ENCODE results near the gene PIK3R1. TPM values are rescaled to one million over a fixed set of nuclear protein-coding genes. Genes with fewer than 3 reads are reported as not detected.

Gene PIK3R1
- total and polyA plus RNA-seq, 2 of the 4 experiments (the other 2 are of a cell fraction): 2.4 to 9.3 TPM

DNA sequence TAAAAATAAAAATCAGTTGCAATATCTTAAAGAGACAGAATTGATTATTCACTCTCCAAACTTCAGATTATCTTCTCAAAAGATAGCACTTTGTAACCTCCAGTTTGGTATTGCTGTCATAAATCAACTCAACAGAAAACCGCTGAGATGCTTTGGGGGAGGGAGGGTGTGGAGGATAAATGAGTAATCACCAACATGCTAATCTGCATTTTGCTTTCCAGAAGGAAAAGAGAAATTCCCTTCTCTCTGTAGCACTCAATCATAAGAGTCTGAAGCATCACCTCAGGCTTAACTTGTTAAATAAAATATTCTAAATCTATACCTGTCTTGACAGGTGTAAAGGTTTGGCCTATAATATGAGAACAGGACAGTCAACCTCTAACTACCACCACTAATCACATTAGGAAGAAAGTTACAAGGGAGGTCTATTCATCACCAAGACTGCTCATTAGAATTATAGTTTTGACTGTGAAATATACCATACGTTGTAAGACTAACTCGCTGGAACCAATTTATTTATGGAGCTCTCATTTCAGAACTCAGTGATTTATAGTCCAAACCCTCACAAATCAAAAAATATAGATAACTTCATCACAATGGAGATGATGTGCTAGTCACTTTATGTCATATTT is 89.0 kb downstream of the PIK3R1 start:
- H4K5ac ChIP-seq (ENCODE audit: low read depth, low read length): no peak overlapping the region
- H3K27ac ChIP-seq (ENCODE audit: insufficient read depth, low read length): no peak overlapping the region
- H3K4me3 ChIP-seq (ENCODE audit: insufficient read depth, low read depth, low read length): no peak overlapping the region
- no peaks in the 10 kb centered on the region for H4K20me1 ChIP-seq (ENCODE audit: insufficient read depth, low read length)
- no peak overlapping the region for H2BK5ac ChIP-seq (ENCODE audit: low read depth, low read length, poor library complexity, severe bottlenecking)
- H3K23ac ChIP-seq (ENCODE audit: low read depth, low read length): no peak overlapping the region
- no peak overlapping the region for H2AK9ac ChIP-seq (replicated peaks; ENCODE audit: low read depth, low read length, poor library complexity)
- H3K9ac ChIP-seq (ENCODE audit: low read depth, low read length): no peak overlapping the region
- no peaks in the 10 kb centered on the region for H3K9me1 ChIP-seq (ENCODE audit: insufficient read depth, low read length)
- H4K91ac ChIP-seq (ENCODE audit: insufficient read depth, low read depth, low read length): no peak overlapping the region
- DNase-seq (no peak), ATAC-seq (ENCODE audit: low read depth) (no peak)
- H3K4me1 ChIP-seq (ENCODE audit: control insufficient read depth, insufficient read depth, low read length): 0 out of 2 replicates have a peak, but pooled peaks cover 2% of the 10 kb centered on the region
- dilution Hi-C loops (cut with HindIII; ENCODE audit: low sequenced_read_pairs, unreplicated experiment) (no loop called here), in situ Hi-C loops (cut with MboI; ENCODE audit: low sequenced_read_pairs) (no loop called here), intact Hi-C loops (cut with micrococcal nuclease) (no loop called here)
- H3K18ac ChIP-seq (ENCODE audit: low read depth, low read length): no peak overlapping the region
- POLR2A ChIA-PET (ENCODE audit: unreplicated experiment): no interaction called here
- no peak for TF ChIP-seq RAD21 (IDR thresholded peaks at IDR 0.05; ENCODE audit: low read length)
- TF ChIP-seq MAFK (IDR thresholded peaks at IDR 0.05; ENCODE audit: low read depth, low read length): no peak
- TF ChIP-seq CEBPB (IDR thresholded peaks at IDR 0.05; ENCODE audit: low read depth, low read length): no peak
- TF ChIP-seq RCOR1 (IDR thresholded peaks at IDR 0.05; ENCODE audit: insufficient replicate concordance, low read length): no peak
- TF ChIP-seq BHLHE40 (IDR thresholded peaks at IDR 0.05; ENCODE audit: low read depth, low read length): no peak
- H2BK120ac ChIP-seq (ENCODE audit: low read depth, low read length): no peak overlapping the region
- H2AK5ac ChIP-seq (ENCODE audit: low read depth, low read length): no peak overlapping the region
- no CpG with 5 or more reads among the region's 3 CpGs for WGBS, 2 experiments (ENCODE audit: extremely low coverage in 2 of 2, insufficient read length in 1 of 2)
- no peak overlapping the region for H2BK20ac ChIP-seq (ENCODE audit: low read depth, low read length)
- no peak overlapping the region for H3K4me2 ChIP-seq (ENCODE audit: low read depth, low read length)
- no peak overlapping the region for H2BK15ac ChIP-seq (ENCODE audit: low read depth, low read length)
- no peak overlapping the region for H3K56ac ChIP-seq (ENCODE audit: extremely low read depth, insufficient read depth, low read length)
- H2AFZ ChIP-seq (replicated peaks; ENCODE audit: low read length, poor library complexity): no peak overlapping the region
- BruUV-seq (replicated peaks): no TSS peak
- H3K79me1 ChIP-seq (ENCODE audit: low read depth in 1 of 2, low read length in 2 of 2): no peaks in the 10 kb centered on the region
- H3K9me3 ChIP-seq (ENCODE audit: control insufficient read depth, insufficient read depth, low read length): no peaks in the 10 kb centered on the region
- no peaks in the 10 kb centered on the region for H3K27me3 ChIP-seq (ENCODE audit: control insufficient read depth, insufficient read depth, low read length)
- H4K8ac ChIP-seq (ENCODE audit: low read depth in 2 of 2, low read length in 2 of 2): no peak overlapping the region
- CTCF ChIA-PET: no interaction called here
- no peak overlapping the region for H3K14ac ChIP-seq (replicated peaks; ENCODE audit: low read depth, low read length)
- no peak overlapping the region for H3K4ac ChIP-seq (ENCODE audit: low read depth, low read length)
- no peaks in the 10 kb centered on the region for H3K36me3 ChIP-seq (ENCODE audit: control insufficient read depth, insufficient read depth, low read length)
